ENCODE results near the gene ABTB2. TPM values are rescaled to one million over a fixed set of nuclear protein-coding genes. Genes with fewer than 3 reads are reported as not detected.

ABTB2 gene
- polyA plus RNA-seq, 2 of the 4 experiments (the other 2 are of a cell fraction), result 8.9 to 15.4 TPM

GRCh38 chr11:34337016-34337415 lies 20.8 kb downstream of the ABTB2 start:
- ChIA-PET CTCF (interaction anchor here (1.7 to 2.2 kb wide), 2 partner anchors 11 to 162 kb away, joined by 7 read pairs; no protein-coding TSS in a partner anchor), POLR2A (interaction anchor here (0.6 kb wide), 1 partner anchor 201 kb away, joined by 3 read pairs; no protein-coding TSS in a partner anchor)
- Histone ChIP-seq H3K4me2 (no peak overlapping the region), H3K27ac (peak overlapping the region in 1 of 2 experiments; percentile 50; a peak in 3 of 6 replicates), H3K4me1 (peaks cover 89% of the 10 kb centered on the region), H3K9me3 (no peaks in the 10 kb centered on the region), H3K4me3 (no peak overlapping the region)
- 96% methylated on average over 7 of the region's 7 CpGs for WGBS (ENCODE audit: missing lambda C conversion rate)
- FAIRE-seq (no peak), ATAC-seq (no peak), DNase-seq (ENCODE audit: low read depth in 1 of 2, low spot score in 1 of 2) (no peak)
- TF ChIP-seq ATOH8 (CRISPR knock-in tag; IDR thresholded peaks at IDR 0.05; ENCODE audit: low read depth) (no peak), RARB (CRISPR knock-in tag; IDR thresholded peaks at IDR 0.05) (no peak), PBX3 (IDR thresholded peaks at IDR 0.05) (no peak), ZFP36 (IDR thresholded peaks at IDR 0.05; ENCODE audit: borderline replicate concordance, partially characterized antibody) (no peak)

- ChIA-PET POLR2A (no interaction called here), CTCF (interaction anchor here (0.7 to 2.2 kb wide), 4 partner anchors 13 to 161 kb away, joined by 3 to 7 read pairs (median 5); partner anchors contain the start of gene ABTB2)
- DNase-seq (ENCODE audit: low read depth in 1 of 2, low spot score in 1 of 2) (no peak), ATAC-seq (no peak), FAIRE-seq (no peak)
- Histone ChIP-seq H3K9me3 (no peaks in the 10 kb centered on the region), H3K4me2 (peak overlapping the region; percentile 7; the same call in 1 of the 3 replicates), H3K4me3 (no peak overlapping the region), H3K4me1 (peaks cover 89% of the 10 kb centered on the region), H3K27ac (no peak overlapping the region)
- 75% methylated on average over 5 of the region's 5 CpGs for WGBS (ENCODE audit: missing lambda C conversion rate)
- no peak for TF ChIP-seq POLR2AphosphoS2 (conservative IDR thresholded peaks at IDR 0.05; ENCODE audit: low read length)
- no peak for TF ChIP-seq RARB (CRISPR knock-in tag; IDR thresholded peaks at IDR 0.05)
- TF ChIP-seq BCL3 (IDR thresholded peaks at IDR 0.05), result no peak
- no peak for TF ChIP-seq HDAC2 (IDR thresholded peaks at IDR 0.05)
- no peak for TF ChIP-seq MAX (IDR thresholded peaks at IDR 0.05)
- TF ChIP-seq HOXB13 (CRISPR knock-in tag; IDR thresholded peaks at IDR 0.05; ENCODE audit: low read depth), result no peak
- TF ChIP-seq TP53 (CRISPR knock-in tag; IDR thresholded peaks at IDR 0.05), result no peak
- TF ChIP-seq USF2 (IDR thresholded peaks at IDR 0.05), result no peak
- no peak for TF ChIP-seq ELK1 (IDR thresholded peaks at IDR 0.05; ENCODE audit: low read depth, low read length)
- no peak for TF ChIP-seq RCOR1 (IDR thresholded peaks at IDR 0.05; ENCODE audit: low read depth, low read length)
- TF ChIP-seq EHF (CRISPR knock-in tag; IDR thresholded peaks at IDR 0.05), result no peak
- no peak for TF ChIP-seq MYC (IDR thresholded peaks at IDR 0.05; ENCODE audit: borderline replicate concordance, low read length)
- no peak for TF ChIP-seq KDM1A (IDR thresholded peaks at IDR 0.05; ENCODE audit: low read depth)
- no peak for TF ChIP-seq HOXB5 (CRISPR knock-in tag; IDR thresholded peaks at IDR 0.05)
- TF ChIP-seq JUN (IDR thresholded peaks at IDR 0.05), result no peak
- no peak for TF ChIP-seq HMGXB4 (CRISPR knock-in tag; IDR thresholded peaks at IDR 0.05; ENCODE audit: borderline replicate concordance)
These were observed 22.0 kb downstream of the ABTB2 start for GRCh38 chr11:34335801-34336200.

Measured in A549 (cell line).